Measurements from ENCODE around the gene TULP3.

Gene TULP3

DNA sequence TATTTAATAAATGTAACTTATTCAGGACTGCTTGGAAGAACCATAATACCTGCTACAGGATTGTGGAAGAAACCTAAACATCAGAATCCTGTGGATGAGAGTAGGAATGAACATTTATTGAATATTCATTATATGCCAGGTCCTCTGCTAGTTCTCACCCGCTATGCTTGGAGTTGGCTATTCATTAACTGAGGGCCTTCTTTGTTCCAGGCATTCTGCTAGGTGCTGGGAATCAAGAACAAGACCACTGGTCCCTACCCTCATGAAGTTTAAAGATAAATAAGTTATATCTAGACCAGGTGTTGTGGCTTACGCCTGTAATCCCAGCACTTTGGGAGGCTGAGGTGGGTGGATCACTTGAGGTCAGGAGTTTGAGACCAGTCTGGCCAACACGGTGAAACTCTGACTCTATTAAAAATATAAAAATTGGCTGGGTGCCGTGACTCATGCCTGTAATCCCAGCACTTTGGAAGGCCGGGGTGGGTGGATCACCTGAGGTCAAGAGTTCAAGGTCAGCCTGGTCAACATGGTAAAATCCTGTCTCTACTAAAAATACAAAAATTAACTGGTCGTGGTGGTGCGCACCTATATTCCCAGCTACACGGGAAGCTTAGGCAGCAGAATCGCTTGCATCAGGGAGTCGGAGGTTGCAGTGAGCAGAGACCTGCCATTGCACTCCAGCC is 3.8 kb upstream of the TULP3 start:
- TF ChIP-seq, protein P1, sequence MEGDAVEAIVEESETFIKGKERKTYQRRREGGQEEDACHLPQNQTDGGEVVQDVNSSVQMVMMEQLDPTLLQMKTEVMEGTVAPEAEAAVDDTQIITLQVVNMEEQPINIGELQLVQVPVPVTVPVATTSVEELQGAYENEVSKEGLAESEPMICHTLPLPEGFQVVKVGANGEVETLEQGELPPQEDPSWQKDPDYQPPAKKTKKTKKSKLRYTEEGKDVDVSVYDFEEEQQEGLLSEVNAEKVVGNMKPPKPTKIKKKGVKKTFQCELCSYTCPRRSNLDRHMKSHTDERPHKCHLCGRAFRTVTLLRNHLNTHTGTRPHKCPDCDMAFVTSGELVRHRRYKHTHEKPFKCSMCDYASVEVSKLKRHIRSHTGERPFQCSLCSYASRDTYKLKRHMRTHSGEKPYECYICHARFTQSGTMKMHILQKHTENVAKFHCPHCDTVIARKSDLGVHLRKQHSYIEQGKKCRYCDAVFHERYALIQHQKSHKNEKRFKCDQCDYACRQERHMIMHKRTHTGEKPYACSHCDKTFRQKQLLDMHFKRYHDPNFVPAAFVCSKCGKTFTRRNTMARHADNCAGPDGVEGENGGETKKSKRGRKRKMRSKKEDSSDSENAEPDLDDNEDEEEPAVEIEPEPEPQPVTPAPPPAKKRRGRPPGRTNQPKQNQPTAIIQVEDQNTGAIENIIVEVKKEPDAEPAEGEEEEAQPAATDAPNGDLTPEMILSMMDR (IDR thresholded peaks at IDR 0.05; ENCODE audit: poor library complexity, severe bottlenecking), result no peak
- ATAC-seq (ENCODE audit: low read depth) (no peak), DNase-seq (ENCODE audit: low spot score) (peak; percentile 0)
- Histone ChIP-seq H3K4me1 (ENCODE audit: insufficient read depth, poor library complexity, severe bottlenecking) (no peaks in the 10 kb centered on the region), H3K27me3 (ENCODE audit: insufficient read depth, poor library complexity, severe bottlenecking) (no peaks in the 10 kb centered on the region), H3K27ac (ENCODE audit: poor library complexity, severe bottlenecking) (no peak overlapping the region), H3K9me3 (ENCODE audit: severe bottlenecking) (no peaks in the 10 kb centered on the region), H3K4me3 (ENCODE audit: severe bottlenecking) (no peak overlapping the region), H3K36me3 (ENCODE audit: low read depth) (peaks cover 48% of the 10 kb centered on the region)

DNA sequence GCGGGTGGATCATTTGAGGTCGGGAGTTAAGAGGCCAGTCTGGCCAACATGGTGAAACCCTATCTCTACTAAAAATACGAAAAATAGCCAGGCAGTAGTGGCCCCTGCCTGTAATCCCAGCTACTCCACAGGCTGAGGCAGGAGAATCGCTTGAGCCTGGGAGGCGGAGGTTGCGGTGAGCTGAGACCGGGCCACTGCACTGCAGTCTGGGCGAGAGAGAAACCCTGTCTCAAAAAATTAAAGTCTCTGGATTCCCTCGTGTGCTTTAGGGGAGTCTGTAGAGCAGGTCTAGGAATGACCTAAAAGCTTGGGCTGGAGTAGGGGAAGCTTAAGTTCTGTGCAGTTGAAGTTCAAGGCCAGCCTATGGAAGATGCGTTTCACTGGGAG is 697 bp upstream of the TULP3 start:
- DNase-seq (ENCODE audit: low spot score) (no peak), ATAC-seq (ENCODE audit: low read depth) (no peak)
- H3K27ac ChIP-seq (ENCODE audit: poor library complexity, severe bottlenecking), result peak overlapping the region; percentile 60
- peaks cover 36% of the 10 kb centered on the region for H3K36me3 ChIP-seq (ENCODE audit: low read depth)
- peak overlapping the region; percentile 64 for H3K4me3 ChIP-seq (ENCODE audit: severe bottlenecking)
- TF ChIP-seq, protein P1 (IDR thresholded peaks at IDR 0.05; ENCODE audit: poor library complexity, severe bottlenecking), result no peak
- H3K9me3 ChIP-seq (ENCODE audit: severe bottlenecking), result no peaks in the 10 kb centered on the region
- no peaks in the 10 kb centered on the region for H3K27me3 ChIP-seq (ENCODE audit: insufficient read depth, poor library complexity, severe bottlenecking)
- H3K4me1 ChIP-seq (ENCODE audit: insufficient read depth, poor library complexity, severe bottlenecking), result peaks cover 7% of the 10 kb centered on the region

DNA sequence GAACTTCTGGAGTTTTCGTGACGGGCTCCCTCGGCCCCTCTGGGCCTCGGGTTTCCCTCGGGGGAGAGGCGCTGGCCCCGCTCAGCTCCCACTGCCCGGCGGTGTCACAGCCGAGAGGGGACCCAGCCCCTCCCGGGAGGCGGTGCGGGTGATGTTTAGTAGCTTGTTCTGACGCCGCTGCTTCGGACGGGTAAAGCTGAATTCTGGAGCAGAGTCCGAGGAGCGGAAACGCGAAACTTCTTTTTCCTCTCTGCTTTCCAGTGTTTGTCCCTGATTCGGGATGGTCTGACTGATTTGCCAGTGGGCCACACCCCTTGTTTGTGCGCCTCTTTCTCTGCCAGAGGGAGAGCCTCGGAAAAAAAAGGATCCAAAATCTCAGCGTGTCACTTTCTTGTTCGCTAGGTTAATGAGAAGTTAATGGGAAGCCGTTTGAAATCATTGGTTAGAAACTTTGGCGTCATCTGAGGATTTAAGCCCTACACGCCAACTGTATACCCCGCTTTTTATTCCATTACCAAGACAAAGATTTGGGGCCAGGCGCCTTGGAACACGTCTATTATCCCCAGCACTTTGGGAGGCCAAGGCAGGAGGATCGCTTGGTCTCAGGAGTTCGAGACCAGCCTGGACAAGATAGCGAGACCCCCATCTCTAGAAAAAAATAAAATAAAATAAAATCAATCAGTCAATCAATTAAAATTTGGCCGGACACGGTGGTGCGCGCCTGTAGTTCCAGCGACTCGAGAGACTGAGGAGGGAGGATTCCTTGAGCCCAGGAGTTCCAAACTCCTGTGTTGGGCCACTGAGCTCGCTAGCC is 756 bp downstream of the TULP3 start:
- no peaks in the 10 kb centered on the region for H3K9me3 ChIP-seq (ENCODE audit: severe bottlenecking)
- ATAC-seq (ENCODE audit: low read depth), result peak; percentile 35
- DNase-seq (ENCODE audit: low spot score), result no peak
- peaks cover 27% of the 10 kb centered on the region for H3K36me3 ChIP-seq (ENCODE audit: low read depth)
- H3K4me1 ChIP-seq (ENCODE audit: insufficient read depth, poor library complexity, severe bottlenecking), result peaks cover 7% of the 10 kb centered on the region
- H3K4me3 ChIP-seq (ENCODE audit: severe bottlenecking), result peak overlapping the region; percentile 64
- TF ChIP-seq, protein P1 (IDR thresholded peaks at IDR 0.05; ENCODE audit: poor library complexity, severe bottlenecking), result no peak
- H3K27me3 ChIP-seq (ENCODE audit: insufficient read depth, poor library complexity, severe bottlenecking), result no peaks in the 10 kb centered on the region
- H3K27ac ChIP-seq (ENCODE audit: poor library complexity, severe bottlenecking), result peak overlapping the region; percentile 60

DNA sequence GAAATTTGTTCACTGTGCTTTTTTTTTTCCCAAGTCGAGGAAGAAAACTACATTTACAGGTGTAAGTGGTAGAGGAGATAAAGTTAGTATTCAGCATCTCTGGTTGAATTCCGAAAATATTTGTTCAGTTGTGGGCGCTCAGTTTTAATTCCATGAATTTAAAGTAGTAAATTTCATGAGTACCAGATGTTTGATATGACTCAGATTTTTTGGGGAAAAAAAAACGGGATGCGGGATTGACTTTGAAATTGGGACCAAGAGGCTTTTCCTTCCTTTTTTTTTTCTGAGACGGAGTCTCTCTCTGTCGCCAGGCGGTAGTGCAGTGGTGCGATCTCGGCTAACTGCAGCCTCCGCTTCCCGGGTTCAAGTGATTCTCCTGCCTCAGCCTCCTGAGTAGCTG is 1.6 kb downstream of the TULP3 start:
- Histone ChIP-seq H3K4me1 (ENCODE audit: insufficient read depth, poor library complexity, severe bottlenecking) (peaks cover 7% of the 10 kb centered on the region), H3K4me3 (ENCODE audit: severe bottlenecking) (no peak overlapping the region), H3K9me3 (ENCODE audit: severe bottlenecking) (no peaks in the 10 kb centered on the region), H3K27ac (ENCODE audit: poor library complexity, severe bottlenecking) (no peak overlapping the region), H3K27me3 (ENCODE audit: insufficient read depth, poor library complexity, severe bottlenecking) (no peaks in the 10 kb centered on the region), H3K36me3 (ENCODE audit: low read depth) (peaks cover 23% of the 10 kb centered on the region)
- ATAC-seq (ENCODE audit: low read depth) (no peak), DNase-seq (ENCODE audit: low spot score) (no peak)
- TF ChIP-seq, protein P1 (IDR thresholded peaks at IDR 0.05; ENCODE audit: poor library complexity, severe bottlenecking), result no peak

DNA sequence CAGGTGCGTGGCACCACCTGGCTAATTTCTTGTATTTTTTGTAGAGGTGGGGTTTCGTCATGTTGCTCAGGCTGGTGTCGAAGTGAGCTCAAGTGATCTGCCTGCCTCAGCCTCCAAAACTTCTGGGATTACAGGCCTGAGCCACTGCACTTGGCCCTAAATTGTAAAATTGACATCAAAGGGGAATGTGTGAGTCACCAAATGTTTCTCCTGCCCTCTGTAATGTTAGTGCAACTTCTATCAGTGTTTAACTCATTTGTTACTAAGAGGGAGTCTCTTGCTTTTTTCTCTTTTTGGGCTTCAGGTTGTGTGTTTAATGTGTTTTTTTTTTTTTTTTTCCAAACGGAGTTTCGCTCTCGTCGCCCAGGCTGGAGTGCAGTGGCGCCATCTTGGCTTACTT is 2.3 kb downstream of the TULP3 start:
- H3K27me3 ChIP-seq (ENCODE audit: insufficient read depth, poor library complexity, severe bottlenecking), result no peaks in the 10 kb centered on the region
- no peak for DNase-seq (ENCODE audit: low spot score)
- no peak overlapping the region for H3K27ac ChIP-seq (ENCODE audit: poor library complexity, severe bottlenecking)
- peaks cover 7% of the 10 kb centered on the region for H3K4me1 ChIP-seq (ENCODE audit: insufficient read depth, poor library complexity, severe bottlenecking)
- H3K4me3 ChIP-seq (ENCODE audit: severe bottlenecking), result no peak overlapping the region
- ATAC-seq (ENCODE audit: low read depth), result no peak
- no peaks in the 10 kb centered on the region for H3K9me3 ChIP-seq (ENCODE audit: severe bottlenecking)
- TF ChIP-seq, protein P1 (IDR thresholded peaks at IDR 0.05; ENCODE audit: poor library complexity, severe bottlenecking), result no peak
- H3K36me3 ChIP-seq (ENCODE audit: low read depth), result peaks cover 27% of the 10 kb centered on the region

All from RWPE2 (cell line).